GM12891 (cell line): ENCODE measurements around the gene EYA4.

Experiments
- PAX5 ChIP-seq: IDR thresholded peaks from 2 replicates; pipeline ENCODE4 v1.6.1; 2011; ENCODE audit warnings: low read length, moderate library complexity, mild to moderate bottlenecking; ENCODE audit not compliant: insufficient read depth, severe bottlenecking
- POLR2A ChIP-seq: IDR thresholded peaks from 2 replicates; pipeline ENCODE4 v1.6.1; 2011; ENCODE audit warnings: low read depth, low read length, control low read depth
- POLR2AphosphoS5 ChIP-seq: IDR thresholded peaks from 2 replicates; pipeline ENCODE4 v1.6.1; 2011; ENCODE audit warnings: low read depth, low read length, control low read depth
- SPI1 ChIP-seq: IDR thresholded peaks from 2 replicates; pipeline ENCODE4 v1.6.1; 2011; ENCODE audit warnings: low read depth, low read length, control low read depth
- TAF1 ChIP-seq: IDR thresholded peaks from 2 replicates; pipeline ENCODE4 v1.6.1; 2011; ENCODE audit warnings: low read depth, low read length, control low read depth

DNA sequence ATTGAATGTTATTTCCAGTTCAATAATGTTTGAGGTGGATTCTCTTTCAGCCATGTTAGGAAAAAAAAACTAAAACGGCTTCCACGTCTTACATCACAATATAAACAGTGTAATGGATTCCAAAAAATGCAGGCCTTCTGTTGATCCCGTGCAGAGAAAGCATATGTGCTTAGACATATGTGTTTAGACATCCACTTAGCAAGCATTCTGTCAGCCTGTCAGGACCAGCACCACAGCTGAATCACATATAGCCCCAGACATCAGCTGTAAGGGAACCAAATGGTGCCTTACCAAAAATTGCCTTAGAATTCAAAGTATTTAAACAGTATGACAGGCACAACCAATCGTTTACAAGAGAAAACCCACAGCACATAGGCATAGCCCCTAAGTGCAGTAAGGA lies 304.9 kb downstream of the EYA4 start:
- no peak for TF ChIP-seq POLR2A
- no peak for TF ChIP-seq POLR2AphosphoS5
- TF ChIP-seq TAF1 = no peak
- TF ChIP-seq PAX5 = no peak
- no peak for TF ChIP-seq SPI1
